ENCODE measurements around the gene AKR7A3. TPM values are rescaled to one million over a fixed set of nuclear protein-coding genes. Genes with fewer than 3 reads are reported as not detected.

AKR7A3 gene
- total RNA-seq, 6 experiments from 2014 or later: 58.1 to 169 (median 130) TPM

DNA sequence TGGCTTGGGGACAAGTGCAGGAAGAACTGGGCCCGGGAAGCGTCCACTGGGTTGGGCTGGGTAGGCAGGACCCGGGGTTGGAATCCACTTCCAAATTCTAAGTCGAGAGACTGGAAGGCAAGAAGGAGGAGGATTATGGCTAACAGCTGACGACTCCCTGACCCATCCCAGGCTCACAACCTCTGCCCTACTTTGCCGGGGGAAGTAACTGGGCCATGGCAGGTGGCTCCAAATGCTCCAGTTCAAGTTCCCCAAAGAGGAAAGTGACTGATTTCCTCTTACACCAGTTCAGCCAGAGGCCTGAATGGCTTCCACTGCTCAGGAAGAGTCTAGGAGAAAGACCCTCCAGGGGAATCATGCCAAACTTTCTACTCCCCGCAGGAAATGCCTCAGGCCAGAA lies 48.7 kb downstream of the AKR7A3 start:
- ATAC-seq (no peak), DNase-seq (no peak)
- Histone ChIP-seq H3K4me3 (no peak overlapping the region), H3K27ac (no peak overlapping the region), H3K36me3 (peaks cover 11 to 88% (median 37%) of the 10 kb centered on the region in 4 donors), H3K4me1 (no peaks in the 10 kb centered on the region), H3K27me3 (no peaks in the 10 kb centered on the region), H3K9me3 (no peaks in the 10 kb centered on the region)
- intact Hi-C loops (cut with DNase I): loop anchor here in 1 of 2 donors (10.0 kb wide), 1 partner anchor 55 kb away; no protein-coding TSS in a partner anchor
- TF ChIP-seq POLR2A (IDR thresholded peaks at IDR 0.05): no peak
- TF ChIP-seq, protein P1, sequence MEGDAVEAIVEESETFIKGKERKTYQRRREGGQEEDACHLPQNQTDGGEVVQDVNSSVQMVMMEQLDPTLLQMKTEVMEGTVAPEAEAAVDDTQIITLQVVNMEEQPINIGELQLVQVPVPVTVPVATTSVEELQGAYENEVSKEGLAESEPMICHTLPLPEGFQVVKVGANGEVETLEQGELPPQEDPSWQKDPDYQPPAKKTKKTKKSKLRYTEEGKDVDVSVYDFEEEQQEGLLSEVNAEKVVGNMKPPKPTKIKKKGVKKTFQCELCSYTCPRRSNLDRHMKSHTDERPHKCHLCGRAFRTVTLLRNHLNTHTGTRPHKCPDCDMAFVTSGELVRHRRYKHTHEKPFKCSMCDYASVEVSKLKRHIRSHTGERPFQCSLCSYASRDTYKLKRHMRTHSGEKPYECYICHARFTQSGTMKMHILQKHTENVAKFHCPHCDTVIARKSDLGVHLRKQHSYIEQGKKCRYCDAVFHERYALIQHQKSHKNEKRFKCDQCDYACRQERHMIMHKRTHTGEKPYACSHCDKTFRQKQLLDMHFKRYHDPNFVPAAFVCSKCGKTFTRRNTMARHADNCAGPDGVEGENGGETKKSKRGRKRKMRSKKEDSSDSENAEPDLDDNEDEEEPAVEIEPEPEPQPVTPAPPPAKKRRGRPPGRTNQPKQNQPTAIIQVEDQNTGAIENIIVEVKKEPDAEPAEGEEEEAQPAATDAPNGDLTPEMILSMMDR (IDR thresholded peaks at IDR 0.05): no peak
- WGBS (ENCODE audit: insufficient coverage, low coverage, low lambda C conversion rate, missing lambda C conversion rate): 100% methylated on average over 3 of the region's 7 CpGs

DNA sequence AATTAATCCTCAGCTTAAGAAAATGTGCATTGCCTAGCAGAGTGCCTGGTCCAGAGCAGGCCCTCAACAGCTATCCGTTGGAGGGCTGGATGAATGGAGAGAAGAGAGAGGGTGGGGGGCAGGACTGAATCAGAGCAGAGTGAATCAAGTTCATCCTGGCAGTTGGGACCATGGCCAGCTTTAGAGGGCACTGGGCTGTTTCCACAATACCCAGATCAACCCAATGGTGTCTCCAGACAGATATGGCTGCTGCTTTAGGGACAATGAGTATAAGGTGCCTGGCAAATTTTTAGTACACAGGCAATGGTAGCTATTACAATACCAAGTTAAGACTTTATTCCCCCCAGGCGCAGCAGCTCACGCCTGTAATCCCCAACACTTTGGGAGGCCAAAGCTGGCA lies 54.3 kb downstream of the AKR7A3 start:
- 100% methylated on average over 1 of the region's 3 CpGs for WGBS (ENCODE audit: insufficient coverage, low coverage, low lambda C conversion rate, missing lambda C conversion rate)

More for the DNA sequence above, 54.3 kb downstream of the AKR7A3 start:
- Histone ChIP-seq H3K36me3 (peaks cover 0 to 83% (median 29%) of the 10 kb centered on the region in 4 donors), H3K9me3 (no peaks in the 10 kb centered on the region), H3K27me3 (no peaks in the 10 kb centered on the region), H3K4me3 (no peak overlapping the region), H3K27ac (no peak overlapping the region), H3K4me1 (peaks cover 0 to 11% (median 0%) of the 10 kb centered on the region in 4 donors)
- ATAC-seq (no peak), DNase-seq (no peak)
- TF ChIP-seq, protein P1 (IDR thresholded peaks at IDR 0.05): no peak
- TF ChIP-seq POLR2A (IDR thresholded peaks at IDR 0.05): no peak
- intact Hi-C loops (cut with DNase I): loop anchor here in 1 of 2 donors (10.0 kb wide), 1 partner anchor 49 kb away; no protein-coding TSS in a partner anchor

Small RNAs within 50 kb of the gene (small RNA-seq; reads per million reads assigned to genes)
- 0 to 0.10 reads per million in 2 experiments for gene RNU6-1099P

Other genes starting within 250 kb of the AKR7A3 start
- gene UBR4, start 78.5 kb downstream of the AKR7A3 start, total RNA-seq: 100 to 1,000 TPM in 2 of 6 experiments, 10 to 100 TPM in 4; 73.0 to 132 (median 90.1) TPM
- 10 to 100 TPM; 18.6 to 32.7 (median 25.3) TPM for gene EMC1, start 37.2 kb downstream of the AKR7A3 start, total RNA-seq
- 10 to 100 TPM in 2 of 6 experiments, 1 to 10 TPM in 4; 7.0 to 17.3 (median 8.2) TPM for gene MRTO4, start 37.0 kb downstream of the AKR7A3 start, total RNA-seq
- 10 to 100 TPM; 41.4 to 85.1 (median 51.2) TPM for gene AKR7A2, start 23.4 kb upstream of the AKR7A3 start, total RNA-seq
- 10 to 100 TPM in 3 of 6 experiments, 1 to 10 TPM in 3; 8.4 to 20.6 (median 11.2) TPM for gene SLC66A1, start 23.6 kb upstream of the AKR7A3 start, total RNA-seq
- gene CAPZB, start 196.8 kb upstream of the AKR7A3 start, total RNA-seq: 100 to 1,000 TPM in 1 of 6 experiments, 10 to 100 TPM in 5; 53.5 to 117 (median 88.0) TPM

Measured in right lobe of liver (tissue), 6 donors.